ENCODE data around the gene ZSCAN29.
"Not testable (repeated sequence)": the region's sequence is repeated elsewhere in the genome, so short reads cannot be mapped to it uniquely, and the experiment has no call there.

GRCh38 chr15:43393592-43393991 is 22.7 kb upstream of the ZSCAN29 start:
- not testable (repeated sequence) for TF ChIP-seq ZNF274 (IDR thresholded peaks at IDR 0.05; ENCODE audit: low read depth, low read length); SUZ12 (IDR thresholded peaks at IDR 0.05; ENCODE audit: extremely low read depth, insufficient read depth, insufficient read length)
